Measurements from ENCODE around the gene HOPX. TPM values are rescaled to one million over a fixed set of nuclear protein-coding genes. Genes with fewer than 3 reads are reported as not detected.
"Not testable (repeated sequence)": the region's sequence is repeated elsewhere in the genome, so short reads cannot be mapped to it uniquely, and the experiment has no call there.

The HOPX gene
- total and polyA plus RNA-seq, 8 donors, result 0.43 to 29.3 (median 4.9) TPM

DNA sequence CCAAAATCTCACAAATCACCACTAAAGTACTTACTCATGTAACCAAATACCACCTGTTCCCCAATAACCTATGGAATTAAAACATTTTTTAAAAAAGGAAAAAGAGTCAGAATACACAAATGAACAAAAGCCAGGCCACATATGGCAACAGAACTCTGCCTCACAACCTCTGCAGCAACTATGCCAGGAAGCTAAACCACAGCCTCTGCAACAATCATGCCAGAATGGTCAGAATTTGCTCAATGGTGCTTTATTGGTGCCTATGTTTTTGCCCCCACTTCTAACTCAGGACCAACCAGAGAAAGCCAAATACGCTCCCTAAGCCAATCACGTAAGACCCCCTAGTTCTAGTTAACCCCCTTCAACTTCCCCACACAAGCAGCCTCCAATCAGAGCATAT is 69.6 kb downstream of the HOPX start:
- DNase-seq (no peak), ATAC-seq (no peak), FAIRE-seq (no peak)
- Histone ChIP-seq H3K27me3 (no peaks in the 10 kb centered on the region), H3K27ac (no peak overlapping the region), H3K4me3 (no peak overlapping the region), H3K36me3 (no peaks in the 10 kb centered on the region), H3K9me3 (no peaks in the 10 kb centered on the region), H3K4me1 (no peaks in the 10 kb centered on the region)
- intact Hi-C loops (cut with DNase I), result no loop called here
- TF ChIP-seq, protein P1, sequence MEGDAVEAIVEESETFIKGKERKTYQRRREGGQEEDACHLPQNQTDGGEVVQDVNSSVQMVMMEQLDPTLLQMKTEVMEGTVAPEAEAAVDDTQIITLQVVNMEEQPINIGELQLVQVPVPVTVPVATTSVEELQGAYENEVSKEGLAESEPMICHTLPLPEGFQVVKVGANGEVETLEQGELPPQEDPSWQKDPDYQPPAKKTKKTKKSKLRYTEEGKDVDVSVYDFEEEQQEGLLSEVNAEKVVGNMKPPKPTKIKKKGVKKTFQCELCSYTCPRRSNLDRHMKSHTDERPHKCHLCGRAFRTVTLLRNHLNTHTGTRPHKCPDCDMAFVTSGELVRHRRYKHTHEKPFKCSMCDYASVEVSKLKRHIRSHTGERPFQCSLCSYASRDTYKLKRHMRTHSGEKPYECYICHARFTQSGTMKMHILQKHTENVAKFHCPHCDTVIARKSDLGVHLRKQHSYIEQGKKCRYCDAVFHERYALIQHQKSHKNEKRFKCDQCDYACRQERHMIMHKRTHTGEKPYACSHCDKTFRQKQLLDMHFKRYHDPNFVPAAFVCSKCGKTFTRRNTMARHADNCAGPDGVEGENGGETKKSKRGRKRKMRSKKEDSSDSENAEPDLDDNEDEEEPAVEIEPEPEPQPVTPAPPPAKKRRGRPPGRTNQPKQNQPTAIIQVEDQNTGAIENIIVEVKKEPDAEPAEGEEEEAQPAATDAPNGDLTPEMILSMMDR (IDR thresholded peaks at IDR 0.05), result no peak
- 41 to 52% methylated on average over 2 of the region's 2 CpGs for WGBS, 2 donors

DNA sequence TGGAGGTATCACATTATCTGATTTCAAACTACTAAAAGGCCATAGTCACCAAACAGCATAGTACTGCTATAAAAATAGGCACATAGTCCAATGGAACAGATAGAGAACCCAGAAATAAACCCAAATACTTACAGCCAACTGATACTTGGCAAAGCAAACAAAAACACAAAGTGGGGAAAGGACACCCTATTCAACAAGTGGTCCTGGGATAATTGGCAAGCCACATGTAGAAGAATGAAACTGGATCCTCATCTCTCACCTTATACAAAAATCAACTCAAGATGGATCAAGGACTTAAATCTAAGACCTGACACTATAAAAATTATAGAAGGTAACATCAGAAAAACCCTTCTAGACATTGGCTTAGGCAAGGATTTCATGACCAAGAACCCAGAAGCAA is 70.9 kb downstream of the HOPX start:
- ATAC-seq; DNase-seq; intact Hi-C loops (cut with DNase I); H3K27me3 ChIP-seq; H3K27ac ChIP-seq; H3K4me1 ChIP-seq; H3K36me3 ChIP-seq; H3K4me3 ChIP-seq; FAIRE-seq; H3K9me3 ChIP-seq: not testable (repeated sequence)

DNA sequence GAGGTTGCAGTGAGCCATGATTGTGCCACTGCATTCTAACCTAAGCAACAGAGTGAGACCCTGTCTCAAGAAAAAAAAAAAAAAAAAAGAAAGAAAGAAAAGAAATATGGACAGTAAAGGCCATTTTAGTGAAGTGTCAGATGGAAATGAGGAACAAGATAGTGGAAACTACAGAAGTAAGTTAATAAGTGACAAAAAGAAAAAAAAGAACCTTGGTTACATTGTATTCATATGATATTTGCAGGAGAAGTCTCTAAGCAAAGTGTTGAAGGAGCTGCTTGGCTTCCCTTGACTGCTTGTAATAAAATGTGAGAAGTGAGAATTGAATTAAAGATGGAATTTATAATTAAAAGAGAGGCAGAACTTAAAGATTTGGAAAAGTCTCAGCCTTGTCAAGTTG is 73.2 kb downstream of the HOPX start:
- no peaks in the 10 kb centered on the region for H3K27me3 ChIP-seq
- H3K9me3 ChIP-seq, result no peaks in the 10 kb centered on the region
- FAIRE-seq (no peak), DNase-seq (no peak), ATAC-seq (no peak)
- intact Hi-C loops (cut with DNase I), result no loop called here
- no peak overlapping the region for H3K27ac ChIP-seq
- no peak overlapping the region for H3K4me3 ChIP-seq
- no peaks in the 10 kb centered on the region for H3K4me1 ChIP-seq
- no peaks in the 10 kb centered on the region for H3K36me3 ChIP-seq
- TF ChIP-seq, protein P1 (IDR thresholded peaks at IDR 0.05), result no peak

DNA sequence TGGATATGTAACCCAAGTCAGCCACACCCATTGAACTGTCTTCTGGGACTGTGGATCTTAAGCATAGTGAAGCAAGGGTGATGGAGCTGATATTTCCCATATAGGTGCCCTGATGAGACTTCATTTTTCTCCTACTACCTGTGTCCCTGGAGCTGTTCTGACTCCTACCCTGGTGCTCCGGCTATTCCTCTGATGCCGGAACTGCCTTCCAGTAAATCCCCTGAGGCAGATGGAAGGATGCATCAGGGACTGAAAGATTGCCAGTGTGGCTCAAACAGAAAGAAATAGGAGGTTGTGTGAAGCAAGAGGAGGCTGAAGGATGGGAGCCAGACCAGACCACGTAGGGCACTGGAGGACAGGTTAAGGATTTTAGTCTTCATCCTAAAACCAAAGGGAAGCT is 74.7 kb downstream of the HOPX start:
- H3K36me3 ChIP-seq, result no peaks in the 10 kb centered on the region
- H3K27me3 ChIP-seq, result no peaks in the 10 kb centered on the region
- 45 to 49% methylated on average over 3 of the region's 3 CpGs for WGBS, 2 donors
- no peak overlapping the region for H3K4me3 ChIP-seq
- DNase-seq (no peak), ATAC-seq (no peak), FAIRE-seq (no peak)
- intact Hi-C loops (cut with DNase I), result no loop called here
- no peaks in the 10 kb centered on the region for H3K9me3 ChIP-seq
- no peaks in the 10 kb centered on the region for H3K4me1 ChIP-seq
- TF ChIP-seq, protein P1 (IDR thresholded peaks at IDR 0.05), result no peak
- no peak overlapping the region for H3K27ac ChIP-seq

DNA sequence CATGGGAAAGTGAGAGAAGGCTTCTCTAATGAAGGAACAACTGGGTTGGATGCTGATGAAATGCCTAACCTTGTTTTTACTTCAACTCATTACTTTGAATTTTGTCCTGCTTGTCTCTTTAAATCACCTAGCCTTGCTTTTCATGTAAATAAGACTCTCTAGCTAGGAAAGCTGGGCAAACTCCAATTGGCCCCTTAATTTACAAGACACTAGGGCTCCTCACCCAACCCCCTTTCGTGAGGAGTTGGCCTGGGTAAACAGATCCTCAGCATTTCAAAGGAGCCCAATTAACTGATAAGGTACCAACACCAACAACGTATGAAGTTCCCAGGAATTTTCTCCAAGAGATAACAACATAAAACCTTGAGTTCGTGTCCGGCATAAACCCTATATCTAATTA is 75.6 kb downstream of the HOPX start:
- FAIRE-seq; H3K4me3 ChIP-seq; H3K27me3 ChIP-seq; H3K27ac ChIP-seq; H3K9me3 ChIP-seq; intact Hi-C loops (cut with DNase I); DNase-seq; H3K36me3 ChIP-seq; H3K4me1 ChIP-seq; ATAC-seq: not testable (repeated sequence)
- whole genome bisulfite sequencing, 2 donors, result 14 to 21% methylated on average over 4 of the region's 4 CpGs

GRCh38 chr4:56603297-56603696 is 77.8 kb downstream of the HOPX start:
- Histone ChIP-seq H3K36me3 (no peaks in the 10 kb centered on the region), H3K4me3 (no peak overlapping the region), H3K9me3 (no peaks in the 10 kb centered on the region), H3K4me1 (no peaks in the 10 kb centered on the region), H3K27me3 (no peaks in the 10 kb centered on the region), H3K27ac (no peak overlapping the region)
- ATAC-seq (no peak), DNase-seq (no peak), FAIRE-seq (no peak)
- WGBS, 2 donors, result 50 to 55% methylated on average over 3 of the region's 3 CpGs
- TF ChIP-seq, protein P1 (IDR thresholded peaks at IDR 0.05), result no peak
- intact Hi-C loops (cut with DNase I), result no loop called here

Other genes with a start within 250 kb of the HOPX start
- 1 to 10 TPM; 4.6 to 10.0 (median 6.3) TPM for gene PPAT, start 245.7 kb downstream of the HOPX start, total RNA-seq
- gene PPAT, start 245.7 kb downstream of the HOPX start, polyA plus RNA-seq, result 1 to 10 TPM; 1.6 to 3.1 TPM
- gene PAICS, start 245.0 kb downstream of the HOPX start, total RNA-seq, result 10 to 100 TPM; 11.1 to 32.0 (median 22.5) TPM
- 10 to 100 TPM; 16.5 to 20.1 TPM for gene PAICS, start 245.0 kb downstream of the HOPX start, polyA plus RNA-seq
- 100 to 1,000 TPM in 1 of 6 donors, 10 to 100 TPM in 5; 61.1 to 103 (median 72.4) TPM for gene SRP72, start 213.7 kb downstream of the HOPX start, total RNA-seq
- 10 to 100 TPM; 20.8 to 32.7 TPM for gene SRP72, start 213.7 kb downstream of the HOPX start, polyA plus RNA-seq
- under 1 TPM in 3 of 6 donors, not detected in 3; 0.12 to 0.31 (median 0.24) TPM for gene ARL9, start 175.5 kb downstream of the HOPX start, total RNA-seq
- gene ARL9, start 175.5 kb downstream of the HOPX start, polyA plus RNA-seq, result under 1 TPM; 0.08 to 0.26 TPM
- gene SPINK2, start 140.4 kb upstream of the HOPX start, total RNA-seq, result under 1 TPM in 1 of 6 donors, not detected in 5; 0.49 TPM
- gene SPINK2, start 140.4 kb upstream of the HOPX start, polyA plus RNA-seq, result under 1 TPM in 1 of 2 donors, not detected in 1; 0.63 TPM
- gene REST, start 226.6 kb upstream of the HOPX start, total RNA-seq, result 10 to 100 TPM; 12.5 to 28.9 (median 16.0) TPM
- 1 to 10 TPM; 2.7 to 2.8 TPM for gene REST, start 226.6 kb upstream of the HOPX start, polyA plus RNA-seq